H1 (cell line): ENCODE data around the gene SAPCD1. TPM values are rescaled to one million over a fixed set of nuclear protein-coding genes. Genes with fewer than 3 reads are reported as not detected.

ENCODE experiments used
- CTCF ChIA-PET: fragments of 300-600 bp; sonication (Branson Sonifier 250); formaldehyde crosslinking; loops from one replicate; lab custom pipeline; 2021; ENCODE audit not compliant: partially characterized antibody; lab: Charles Lee
- POLR2A ChIA-PET: fragments of 300-600 bp; sonication (Branson Sonifier 250); formaldehyde crosslinking; loops from one replicate; lab custom pipeline; 2021; ENCODE audit warnings: inconsistent platforms; ENCODE audit not compliant: partially characterized antibody; lab: Charles Lee
- DNase-seq, 2 experiments: peaks; one replicate each; pipeline versions ENCODE4 v3.0.0 to v3.0.0-alpha.2; 2010 to 2022; ENCODE audit warnings: low spot score in 2 of 2, low read depth in 1 of 2, mixed read lengths in 1 of 2
- FAIRE-seq: peaks from 2 replicates; lab custom pipeline; 2011; peaks lifted over from hg19 to GRCh38; lab: Jason Lieb, UNC
- H2AFZ ChIP-seq: 2 replicates; pipeline ENCODE4 v1.8.1; 2012; ENCODE audit warnings: low read length, inconsistent platforms
- H2AK5ac ChIP-seq: 2 replicates; pipeline ENCODE4 v1.6.1; 2013; ENCODE audit warnings: low read depth, low read length
- H2BK120ac ChIP-seq: replicated peaks from 2 replicates; pipeline ENCODE3; 2013; ENCODE audit warnings: low read depth, low read length, inconsistent platforms
- H2BK12ac ChIP-seq: 2 replicates; pipeline ENCODE4 v1.6.1; 2013; ENCODE audit warnings: low read depth, low read length
- H2BK15ac ChIP-seq: 2 replicates; pipeline ENCODE4 v1.6.1; 2013; ENCODE audit warnings: low read length
- H2BK20ac ChIP-seq: 2 replicates; pipeline ENCODE4 v1.6.1; 2013; ENCODE audit warnings: low read length
- H2BK5ac ChIP-seq: 2 replicates; pipeline ENCODE4 v1.6.1; 2013; ENCODE audit warnings: low read depth, low read length
- H3K14ac ChIP-seq: 2 replicates; pipeline ENCODE4 v1.6.1; 2013; ENCODE audit warnings: inconsistent platforms; ENCODE audit not compliant: insufficient read length
- H3K18ac ChIP-seq: 2 replicates; pipeline ENCODE4 v1.6.1; 2013; ENCODE audit warnings: low read length; ENCODE audit errors: extremely low read depth
- H3K23ac ChIP-seq: 2 replicates; pipeline ENCODE4 v1.6.1; 2013; ENCODE audit warnings: inconsistent platforms; ENCODE audit not compliant: insufficient read length
- H3K23me2 ChIP-seq: 2 replicates; pipeline ENCODE4 v1.6.1; 2013; ENCODE audit warnings: low read depth, low read length
- H3K27ac ChIP-seq: 2 replicates; pipeline ENCODE4 v1.6.1; 2011; ENCODE audit warnings: low read depth, low read length, inconsistent platforms
- H3K27me3 ChIP-seq, 4 experiments: replicated peaks in 1 of 4; 1 replicate in 1 of 4; 2 replicates in 3 of 4; pipeline versions ENCODE4 v1.6.1 to v1.8.1; 2011 to 2013; ENCODE audit warnings: low read length in 3 of 4, mild to moderate bottlenecking in 3 of 4, inconsistent platforms in 2 of 4, mixed read lengths in 2 of 4, moderate library complexity in 1 of 4; ENCODE audit not compliant: control insufficient read depth in 3 of 4, insufficient read depth in 3 of 4; ENCODE audit errors: extremely low read depth in 1 of 4
- H3K36me3 ChIP-seq, 4 experiments: 2 replicates each; pipeline versions ENCODE4 v1.6.1 to v1.8.1; 2011 to 2013; ENCODE audit warnings: mild to moderate bottlenecking in 4 of 4, low read length in 3 of 4, moderate library complexity in 2 of 4, control low read depth in 1 of 4, inconsistent platforms in 1 of 4; ENCODE audit not compliant: insufficient read depth in 4 of 4, control insufficient read depth in 2 of 4
- H3K4ac ChIP-seq: replicated peaks from 2 replicates; pipeline ENCODE3; 2013; ENCODE audit warnings: low read length, low read depth, mixed read lengths, inconsistent platforms; ENCODE audit not compliant: insufficient read length
- H3K4me1 ChIP-seq, 4 experiments: replicated peaks in 1 of 4; 1 replicate in 1 of 4; 2 replicates in 3 of 4; pipeline versions ENCODE4 v1.6.1 to v1.8.1; 2011 to 2013; ENCODE audit warnings: low read length in 3 of 4, inconsistent platforms in 2 of 4, mixed read lengths in 1 of 4; ENCODE audit not compliant: insufficient read depth in 4 of 4, control insufficient read depth in 3 of 4
- H3K4me2 ChIP-seq, 2 experiments: 2 replicates each; pipeline versions ENCODE4 v1.6.1 to v1.8.1; 2011 to 2013; ENCODE audit warnings: low read depth in 2 of 2, low read length in 2 of 2, control low read depth in 1 of 2, inconsistent platforms in 1 of 2, mild to moderate bottlenecking in 1 of 2; ENCODE audit not compliant: insufficient read depth in 1 of 2
- H3K4me3 ChIP-seq, 4 experiments: fragments of 200-600, 300-600 bp in 1 of 4; sonication (generic), shearing (Covaris generic), sonication (Bioruptor Twin) in 1 of 4; 2 replicates each; pipeline versions ENCODE4 v1.5.1 to v1.8.1; 2011 to 2016; ENCODE audit warnings: low read length in 4 of 4, low read depth in 3 of 4, control low read depth in 2 of 4, inconsistent platforms in 2 of 4, mild to moderate bottlenecking in 2 of 4, mixed read lengths in 1 of 4, moderate library complexity in 1 of 4; ENCODE audit not compliant: insufficient read depth in 2 of 4; ENCODE audit errors: extremely low read depth in 1 of 4
- H3K56ac ChIP-seq: replicated peaks from 2 replicates; pipeline ENCODE3; 2013; ENCODE audit warnings: low read depth, mild to moderate bottlenecking, mixed read lengths, low read length, inconsistent platforms; ENCODE audit not compliant: insufficient read length
- H3K79me1 ChIP-seq: 2 replicates; pipeline ENCODE4 v1.6.1; 2013; ENCODE audit warnings: low read depth, low read length, control low read depth
- H3K79me2 ChIP-seq, 2 experiments: 2 replicates each; pipeline versions ENCODE4 v1.6.1 to v1.8.1; 2012 to 2013; ENCODE audit warnings: low read length in 2 of 2, mild to moderate bottlenecking in 2 of 2, inconsistent platforms in 1 of 2; ENCODE audit not compliant: insufficient read depth in 2 of 2, control insufficient read depth in 1 of 2
- H3K9ac ChIP-seq, 4 experiments: replicated peaks in 1 of 4; 1 replicate in 1 of 4; 2 replicates in 3 of 4; pipeline versions ENCODE4 v1.6.1 to v1.8.1; 2011 to 2013; ENCODE audit warnings: low read depth in 3 of 4, low read length in 3 of 4, control low read depth in 2 of 4, mild to moderate bottlenecking in 2 of 4, moderate library complexity in 2 of 4, inconsistent platforms in 1 of 4; ENCODE audit errors: extremely low read depth in 1 of 4
- H3K9me3 ChIP-seq, 2 experiments: 2 replicates each; pipeline versions ENCODE4 v1.6.1 to v1.8.1; 2012 to 2013; ENCODE audit warnings: mild to moderate bottlenecking in 2 of 2, moderate library complexity in 2 of 2, control low read depth in 1 of 2, inconsistent platforms in 1 of 2, low read depth in 1 of 2, low read length in 1 of 2, mixed read lengths in 1 of 2; ENCODE audit not compliant: insufficient read depth in 2 of 2
- H4K20me1 ChIP-seq, 2 experiments: replicated peaks in 1 of 2; 2 replicates each; pipeline versions ENCODE3 to v1.8.1; 2011 to 2013; ENCODE audit warnings: inconsistent platforms in 2 of 2, low read length in 2 of 2, mild to moderate bottlenecking in 1 of 2; ENCODE audit not compliant: insufficient read depth in 2 of 2, control insufficient read depth in 1 of 2
- H4K5ac ChIP-seq: 2 replicates; pipeline ENCODE4 v1.6.1; 2013; ENCODE audit warnings: low read length, low read depth, mixed read lengths, inconsistent platforms; ENCODE audit not compliant: insufficient read length
- H4K8ac ChIP-seq: 2 replicates; pipeline ENCODE4 v1.8.0; 2013; ENCODE audit warnings: mild to moderate bottlenecking, moderate library complexity, low read length, inconsistent platforms; ENCODE audit not compliant: insufficient read depth; ENCODE audit errors: extremely low read depth
- H4K91ac ChIP-seq: replicated peaks from 2 replicates; pipeline ENCODE3; 2013; ENCODE audit warnings: low read length, mixed read lengths, inconsistent platforms; ENCODE audit not compliant: insufficient read length
- BACH1 ChIP-seq: IDR thresholded peaks from 2 replicates; pipeline ENCODE4 v1.6.1; 2012; ENCODE audit warnings: low read length, improper control_type of control experiment
- BCL11A ChIP-seq, 2 experiments: IDR thresholded peaks; one replicate each; pipeline ENCODE4 v1.6.1; 2011; ENCODE audit warnings: low read depth in 2 of 2, low read length in 2 of 2, mild to moderate bottlenecking in 2 of 2
- BRCA1 ChIP-seq: IDR thresholded peaks from 2 replicates; pipeline ENCODE4 v1.6.1; 2012; ENCODE audit warnings: low read depth, low read length, improper control_type of control experiment
- CBX8 ChIP-seq: fragments of 300-800, 300-1000 bp; sonication (generic); IDR thresholded peaks from 2 replicates; pipeline ENCODE4 v1.7.1; 2016; ENCODE audit warnings: low read depth, low read length, borderline replicate concordance
- EZH2 ChIP-seq: fragments of 200-600 bp; sonication (generic); IDR thresholded peaks from 2 replicates; pipeline ENCODE4 v1.7.1; 2012; ENCODE audit warnings: low read depth, mild to moderate bottlenecking, moderate library complexity, low read length, inconsistent platforms; ENCODE audit not compliant: severe bottlenecking
- JUN ChIP-seq: IDR thresholded peaks from 2 replicates; pipeline ENCODE4 v1.6.1; 2011; ENCODE audit warnings: low read depth, mild to moderate bottlenecking, improper control_type of control experiment, low read length
- JUND ChIP-seq: IDR thresholded peaks from 2 replicates; pipeline ENCODE4 v1.6.1; 2011; ENCODE audit warnings: mild to moderate bottlenecking, improper control_type of control experiment, low read length
- KDM5A ChIP-seq: fragments of 200-600 bp; IDR thresholded peaks from 2 replicates; pipeline ENCODE4 v1.7.1; 2012; ENCODE audit warnings: mild to moderate bottlenecking, low read length, inconsistent platforms, mixed read lengths
- MAFK ChIP-seq: IDR thresholded peaks from 2 replicates; pipeline ENCODE4 v1.6.1; 2012; ENCODE audit warnings: low read depth, mild to moderate bottlenecking, improper control_type of control experiment, low read length
- RAD21 ChIP-seq, 2 experiments: IDR thresholded peaks in 1 of 2; conservative IDR thresholded peaks in 1 of 2; 2 replicates each; pipeline ENCODE4 v1.6.1; 2011; ENCODE audit warnings: low read depth in 2 of 2, low read length in 2 of 2, improper control_type of control experiment in 1 of 2, inconsistent platforms in 1 of 2, mild to moderate bottlenecking in 1 of 2, moderate library complexity in 1 of 2
- SRF ChIP-seq: IDR thresholded peaks from 2 replicates; pipeline ENCODE4 v1.6.1; 2011; ENCODE audit warnings: mild to moderate bottlenecking, low read depth, low read length, moderate library complexity
- TAF1 ChIP-seq: IDR thresholded peaks from 2 replicates; pipeline ENCODE4 v1.6.1; 2011; ENCODE audit warnings: mild to moderate bottlenecking, low read depth, low read length
- TAF7 ChIP-seq: optimal IDR thresholded peaks from 2 replicates; pipeline ENCODE3; 2011; ENCODE audit warnings: low read depth, mild to moderate bottlenecking, inconsistent platforms, low read length, moderate library complexity, borderline replicate concordance
- TBP ChIP-seq: IDR thresholded peaks from 2 replicates; pipeline ENCODE4 v1.6.1; 2011; ENCODE audit warnings: low read depth, low read length, improper control_type of control experiment
- WGBS, 2 experiments: shearing (Covaris generic) in 1 of 2; methylation state at CpG; one replicate each; pipeline versions ENCODE4 v1.1.6 to v1.1.7; 2013 to 2015; ENCODE audit warnings: low lambda C conversion rate in 2 of 2, mixed read lengths in 2 of 2, inconsistent platforms in 1 of 2, low coverage in 1 of 2, missing lambda C conversion rate in 1 of 2; ENCODE audit not compliant: insufficient replicate concordance in 2 of 2, insufficient coverage in 1 of 2, insufficient read length in 1 of 2; ENCODE audit errors: extremely low coverage in 1 of 2, missing lambda C conversion rate in 1 of 2; 5-methylcytosine and 5-hydroxymethylcytosine counted together
- polyA plus RNA-seq, 7 experiments: library from polyadenylated mRNA; depleted of rRNA in 3 of 7; stranded (reverse) in 5 of 7; unstranded in 2 of 7; fragments of >200 nt in 5 of 7; fragments of 200-250 nt in 2 of 7; gene quantifications; 1 replicate in 5 of 7; 2 replicates in 1 of 7; 4 replicates in 1 of 7; pipeline versions ENCODE4 v1.2.1 to v1.2.3, GENCODE V29; 2011 to 2013; ENCODE audit warnings: missing spikeins in 2 of 7, mixed read lengths in 2 of 7
- total RNA-seq: library from RNA; stranded (reverse); fragmentation: NEBNext Ultra II Directional; extraction: Animal tissue kit (Norgen Biotek cat#: 25700); gene quantifications from 2 replicates; pipeline ENCODE4 v1.2.1, GENCODE V29; 2021

Gene SAPCD1
- total and polyA plus RNA-seq, 2 of the 8 experiments (the other 6 are each of a cell fraction or from before 2014, with no cell fraction given), result 3.1 to 5.9 TPM

DNA sequence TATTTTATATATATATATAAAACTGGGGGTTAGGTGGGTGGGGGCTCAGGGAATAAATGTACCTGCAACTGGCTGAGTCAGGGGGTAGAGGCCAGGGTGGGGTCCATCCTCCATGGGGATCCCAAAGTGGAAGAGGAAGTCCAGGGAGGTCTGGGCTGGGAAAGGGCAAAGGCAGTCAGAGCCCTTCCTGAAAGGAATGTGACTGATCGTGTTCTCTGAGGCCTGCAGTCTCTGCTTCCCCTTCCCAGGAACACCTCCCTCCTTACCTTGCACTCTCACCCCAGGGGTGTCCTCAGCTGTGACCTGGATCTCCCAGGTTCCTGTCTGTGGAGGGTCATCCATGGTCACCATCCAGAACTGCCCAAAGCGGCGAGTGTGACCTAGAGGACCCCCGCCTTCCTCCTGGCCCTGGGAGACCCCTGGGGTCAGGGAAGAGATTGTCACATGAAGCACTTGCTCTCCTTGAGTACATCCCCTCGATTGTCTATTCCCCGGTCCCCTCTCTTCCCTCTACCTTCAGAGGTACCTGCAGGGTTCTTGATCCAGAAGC lies 4.7 kb downstream of the SAPCD1 start:
- Histone ChIP-seq H2BK20ac (no peak overlapping the region), H3K4ac (no peak overlapping the region), H3K36me3 (peaks cover 0 to 6% (median 0%) of the 10 kb centered on the region in 4 experiments; a peak in 3 of 8 replicates), H4K5ac (no peak overlapping the region), H3K23me2 (peaks cover 3% of the 10 kb centered on the region; the same call in 1 of the 2 replicates), H3K9me3 (no peaks in the 10 kb centered on the region), H4K91ac (no peak overlapping the region), H3K9ac (no peak overlapping the region), H3K27me3 (no peaks in the 10 kb centered on the region), H4K20me1 (no peaks in the 10 kb centered on the region), H4K8ac (no peak overlapping the region), H3K4me3 (no peak overlapping the region), H3K79me2 (no peaks in the 10 kb centered on the region), H2BK12ac (no peak overlapping the region), H3K14ac (no peak overlapping the region), H2BK120ac (no peak overlapping the region), H2BK5ac (no peak overlapping the region), H2AK5ac (no peak overlapping the region), H3K4me1 (peaks cover 0 to 11% (median under 1%) of the 10 kb centered on the region in 4 experiments; a peak in 4 of 7 replicates), H3K79me1 (no peaks in the 10 kb centered on the region), H3K18ac (no peak overlapping the region), H3K4me2 (no peak overlapping the region; a peak in 1 of 4 replicates), H3K27ac (no peak overlapping the region), H2AFZ (no peak overlapping the region), H2BK15ac (0 out of 2 replicates have a peak overlapping the region, but pooled peaks have one; percentile 72), H3K56ac (no peak overlapping the region), H3K23ac (no peak overlapping the region)
- no peak for FAIRE-seq
- ChIA-PET POLR2A (interaction anchor here (1.1 to 1.9 kb wide), 12 partner anchors 8 to 107 kb away, joined by 3 to 10 read pairs (median 6); partner anchors contain the start of genes C6orf47, CLIC1, DDAH2 and GPANK1), CTCF (interaction anchor here (0.9 to 14.4 kb wide), 7 partner anchors 8 to 156 kb away, joined by 3 to 228 read pairs (median 6); partner anchors contain the start of genes CLIC1, LY6G6C, LY6G6D and MSH5)
- 93% methylated on average over 6 of the region's 6 CpGs; no CpG with 5 or more reads in 1 of the 2 experiments for WGBS, 2 experiments
- TF ChIP-seq BCL11A (IDR thresholded peaks at IDR 0.05; ENCODE audit: low read depth in 2 of 2, low read length in 2 of 2) (no peak), TAF7 (no peak), TAF1 (no peak), JUND (no peak), EZH2 (no peak), BRCA1 (no peak), JUN (no peak), BACH1 (no peak), SRF (no peak), KDM5A (no peak), TBP (no peak), RAD21 (IDR thresholded peaks at IDR 0.05 in 1 of 2, conservative IDR thresholded peaks at IDR 0.05 in 1 of 2; ENCODE audit: low read depth in 2 of 2, low read length in 2 of 2) (no peak), MAFK (no peak), CBX8 (no peak)
- DNase-seq, result no peak
